ENCODE data around the gene TMEM80.
A peak's percentile ranks its signal among the peaks of the same experiment; 100 is the strongest.

The TMEM80 gene

DNA sequence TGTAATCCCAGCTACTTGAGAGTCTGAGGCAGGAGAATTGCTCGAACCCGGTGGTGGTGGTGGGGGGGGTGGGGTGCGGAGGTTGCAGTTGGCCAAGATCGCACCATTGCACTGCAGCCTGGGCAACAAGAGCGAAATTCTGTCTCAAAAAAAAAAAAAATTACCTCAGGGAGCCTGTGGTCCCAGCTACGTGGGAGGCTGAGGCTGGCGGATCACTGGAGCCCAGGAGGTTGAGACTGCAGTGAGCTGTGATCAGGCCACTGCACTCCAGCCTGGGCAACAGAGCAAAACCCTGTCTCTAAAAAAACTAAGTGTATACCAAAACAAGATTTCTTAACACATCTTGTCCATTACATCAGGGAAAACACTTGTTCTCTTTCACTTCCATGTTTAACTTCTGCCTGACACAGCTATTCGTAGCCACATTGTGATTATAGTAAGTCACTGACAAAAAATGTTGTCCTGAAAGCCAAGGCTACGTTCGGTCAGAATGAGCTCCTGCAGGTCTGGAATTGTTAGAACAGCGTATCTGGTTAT is 1.4 kb downstream of the TMEM80 start:
- ATAC-seq (ENCODE audit: low read depth) = peak; percentile 14
- H3K27me3 ChIP-seq (ENCODE audit: insufficient read depth, poor library complexity, severe bottlenecking) = no peaks in the 10 kb centered on the region
- DNase-seq (ENCODE audit: low spot score) = no peak
- H3K9me3 ChIP-seq (ENCODE audit: severe bottlenecking) = no peaks in the 10 kb centered on the region
- H3K4me1 ChIP-seq (ENCODE audit: insufficient read depth, poor library complexity, severe bottlenecking) = peaks cover 32% of the 10 kb centered on the region
- H3K36me3 ChIP-seq (ENCODE audit: low read depth) = peaks cover 5% of the 10 kb centered on the region; the same call in 1 of the 2 replicates
- H3K4me3 ChIP-seq (ENCODE audit: severe bottlenecking) = no peak overlapping the region
- TF ChIP-seq, protein P1, sequence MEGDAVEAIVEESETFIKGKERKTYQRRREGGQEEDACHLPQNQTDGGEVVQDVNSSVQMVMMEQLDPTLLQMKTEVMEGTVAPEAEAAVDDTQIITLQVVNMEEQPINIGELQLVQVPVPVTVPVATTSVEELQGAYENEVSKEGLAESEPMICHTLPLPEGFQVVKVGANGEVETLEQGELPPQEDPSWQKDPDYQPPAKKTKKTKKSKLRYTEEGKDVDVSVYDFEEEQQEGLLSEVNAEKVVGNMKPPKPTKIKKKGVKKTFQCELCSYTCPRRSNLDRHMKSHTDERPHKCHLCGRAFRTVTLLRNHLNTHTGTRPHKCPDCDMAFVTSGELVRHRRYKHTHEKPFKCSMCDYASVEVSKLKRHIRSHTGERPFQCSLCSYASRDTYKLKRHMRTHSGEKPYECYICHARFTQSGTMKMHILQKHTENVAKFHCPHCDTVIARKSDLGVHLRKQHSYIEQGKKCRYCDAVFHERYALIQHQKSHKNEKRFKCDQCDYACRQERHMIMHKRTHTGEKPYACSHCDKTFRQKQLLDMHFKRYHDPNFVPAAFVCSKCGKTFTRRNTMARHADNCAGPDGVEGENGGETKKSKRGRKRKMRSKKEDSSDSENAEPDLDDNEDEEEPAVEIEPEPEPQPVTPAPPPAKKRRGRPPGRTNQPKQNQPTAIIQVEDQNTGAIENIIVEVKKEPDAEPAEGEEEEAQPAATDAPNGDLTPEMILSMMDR (IDR thresholded peaks at IDR 0.05; ENCODE audit: poor library complexity, severe bottlenecking) = no peak
- peak overlapping the region; percentile 92 for H3K27ac ChIP-seq (ENCODE audit: poor library complexity, severe bottlenecking)

DNA sequence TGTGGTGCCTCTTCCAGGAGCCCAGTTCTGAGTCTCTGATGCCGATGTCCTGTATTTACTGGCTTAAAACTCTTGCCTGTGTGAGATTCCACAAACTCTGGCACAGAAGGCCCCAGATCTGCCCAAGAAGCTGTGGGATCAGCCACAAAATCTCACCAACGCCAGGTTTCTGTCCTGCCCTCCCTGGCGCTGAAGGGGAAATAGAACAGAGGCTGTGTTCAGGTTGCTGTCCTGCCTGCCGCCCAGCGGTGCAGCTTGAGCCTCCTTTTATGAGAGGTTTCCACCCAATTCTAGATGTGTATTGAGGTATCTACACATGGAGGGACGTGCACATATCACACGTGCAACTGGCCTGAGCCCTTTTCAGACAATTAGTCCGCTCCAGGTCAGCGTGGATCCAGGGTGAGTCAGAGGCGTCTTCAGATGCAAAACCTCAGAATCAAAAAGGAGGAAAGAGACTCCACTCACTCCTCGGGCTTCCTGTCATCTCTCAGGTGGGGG is 2.2 kb downstream of the TMEM80 start:
- peaks cover 36% of the 10 kb centered on the region for H3K4me1 ChIP-seq (ENCODE audit: insufficient read depth, poor library complexity, severe bottlenecking)
- peaks cover 7% of the 10 kb centered on the region; the same call in 1 of the 2 replicates for H3K36me3 ChIP-seq (ENCODE audit: low read depth)
- H3K27me3 ChIP-seq (ENCODE audit: insufficient read depth, poor library complexity, severe bottlenecking) = no peaks in the 10 kb centered on the region
- no peak for DNase-seq (ENCODE audit: low spot score)
- H3K27ac ChIP-seq (ENCODE audit: poor library complexity, severe bottlenecking) = peak overlapping the region; percentile 92
- TF ChIP-seq, protein P1 (IDR thresholded peaks at IDR 0.05; ENCODE audit: poor library complexity, severe bottlenecking) = no peak
- H3K9me3 ChIP-seq (ENCODE audit: severe bottlenecking) = no peaks in the 10 kb centered on the region
- H3K4me3 ChIP-seq (ENCODE audit: severe bottlenecking) = no peak overlapping the region
- 0 out of 3 replicates have a peak, but pooled peaks have one; percentile 3 for ATAC-seq (ENCODE audit: low read depth)

DNA sequence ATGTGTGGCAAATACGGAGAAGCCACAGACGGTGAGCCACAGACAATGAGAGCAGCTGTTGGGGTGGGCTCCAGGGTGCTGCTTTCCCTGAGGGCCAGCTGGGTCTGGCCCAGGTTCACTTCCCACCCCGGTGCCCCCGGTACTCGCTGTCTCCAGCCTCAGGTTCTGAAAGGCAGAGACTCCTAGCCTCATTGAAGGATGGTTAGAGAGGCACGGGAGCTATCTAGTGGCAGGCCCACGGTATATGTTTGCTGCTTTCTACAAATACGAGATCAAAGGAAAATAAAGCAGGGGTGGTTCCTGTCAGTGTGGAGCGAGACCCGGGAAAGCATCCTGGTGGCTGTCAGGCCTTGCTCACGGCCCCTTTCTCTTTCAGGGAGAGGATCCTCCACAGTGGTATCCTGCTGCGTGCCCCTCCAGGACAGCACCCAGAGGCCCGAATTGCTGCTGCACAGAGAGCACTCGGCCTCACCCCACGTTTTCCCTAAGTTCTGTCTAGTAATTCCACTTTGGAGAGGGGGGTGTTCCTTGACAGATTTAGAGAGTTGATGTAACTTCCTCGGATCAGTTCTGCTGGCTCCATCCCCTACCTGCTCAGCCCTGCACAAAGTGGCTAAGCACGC is 3.0 kb downstream of the TMEM80 start:
- DNase-seq (ENCODE audit: low spot score) (peak; percentile 34), ATAC-seq (ENCODE audit: low read depth) (no peak)
- Histone ChIP-seq H3K4me3 (ENCODE audit: severe bottlenecking) (no peak overlapping the region), H3K36me3 (ENCODE audit: low read depth) (peaks cover 7% of the 10 kb centered on the region; the same call in 1 of the 2 replicates), H3K4me1 (ENCODE audit: insufficient read depth, poor library complexity, severe bottlenecking) (peaks cover 34% of the 10 kb centered on the region), H3K27me3 (ENCODE audit: insufficient read depth, poor library complexity, severe bottlenecking) (no peaks in the 10 kb centered on the region), H3K9me3 (ENCODE audit: severe bottlenecking) (no peaks in the 10 kb centered on the region), H3K27ac (ENCODE audit: poor library complexity, severe bottlenecking) (peak overlapping the region; percentile 92)
- TF ChIP-seq, protein P1 (IDR thresholded peaks at IDR 0.05; ENCODE audit: poor library complexity, severe bottlenecking) = no peak

DNA sequence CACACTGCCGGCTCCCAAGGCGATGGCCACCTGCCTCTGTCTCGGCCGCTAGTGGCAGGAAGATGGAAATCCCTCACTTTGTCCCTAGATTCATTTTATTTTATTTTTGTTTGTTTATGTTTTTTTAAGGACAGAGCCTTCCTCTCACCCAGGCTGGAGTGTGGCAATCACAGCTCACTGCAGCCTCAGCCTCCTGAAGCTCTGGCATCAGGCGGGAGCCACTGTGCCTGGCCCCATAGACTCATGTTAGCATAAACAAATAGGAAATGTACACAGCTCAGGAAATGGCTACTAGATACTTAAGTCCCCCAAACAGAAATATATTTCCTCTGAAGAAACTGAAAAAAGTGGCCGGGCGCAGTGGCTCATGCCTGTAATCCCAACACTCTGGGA is 3.5 kb downstream of the TMEM80 start:
- Histone ChIP-seq H3K36me3 (ENCODE audit: low read depth) (peaks cover 7% of the 10 kb centered on the region; the same call in 1 of the 2 replicates), H3K4me3 (ENCODE audit: severe bottlenecking) (no peak overlapping the region), H3K27me3 (ENCODE audit: insufficient read depth, poor library complexity, severe bottlenecking) (no peaks in the 10 kb centered on the region), H3K4me1 (ENCODE audit: insufficient read depth, poor library complexity, severe bottlenecking) (peaks cover 29% of the 10 kb centered on the region), H3K9me3 (ENCODE audit: severe bottlenecking) (no peaks in the 10 kb centered on the region), H3K27ac (ENCODE audit: poor library complexity, severe bottlenecking) (peak overlapping the region; percentile 92)
- DNase-seq (ENCODE audit: low spot score) = no peak
- no peak for ATAC-seq (ENCODE audit: low read depth)
- TF ChIP-seq, protein P1 (IDR thresholded peaks at IDR 0.05; ENCODE audit: poor library complexity, severe bottlenecking) = no peak

DNA sequence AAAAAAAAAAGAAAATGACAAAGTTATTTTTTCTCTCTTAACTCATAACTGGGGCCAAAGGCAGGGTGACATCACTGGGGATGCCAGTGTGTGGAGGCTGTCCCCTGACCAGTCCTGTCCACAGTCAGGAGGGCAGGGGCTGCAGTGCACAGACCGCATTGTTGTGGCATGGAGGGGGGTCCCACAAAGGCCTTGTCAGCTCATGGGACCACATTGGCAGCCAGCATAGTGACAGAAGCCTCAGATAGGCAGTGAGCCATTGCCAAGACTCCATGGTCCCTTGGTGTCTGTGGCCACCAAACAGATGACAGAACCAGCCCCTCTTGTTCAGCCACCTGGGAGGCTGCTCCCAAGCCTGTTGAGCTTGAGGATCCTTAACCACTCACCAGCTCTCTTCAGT is 4.1 kb downstream of the TMEM80 start:
- H3K4me3 ChIP-seq (ENCODE audit: severe bottlenecking) = no peak overlapping the region
- H3K27me3 ChIP-seq (ENCODE audit: insufficient read depth, poor library complexity, severe bottlenecking) = no peaks in the 10 kb centered on the region
- no peak for DNase-seq (ENCODE audit: low spot score)
- no peak overlapping the region for H3K27ac ChIP-seq (ENCODE audit: poor library complexity, severe bottlenecking)
- H3K36me3 ChIP-seq (ENCODE audit: low read depth) = peaks cover 7% of the 10 kb centered on the region; the same call in 1 of the 2 replicates
- TF ChIP-seq, protein P1 (IDR thresholded peaks at IDR 0.05; ENCODE audit: poor library complexity, severe bottlenecking) = no peak
- H3K4me1 ChIP-seq (ENCODE audit: insufficient read depth, poor library complexity, severe bottlenecking) = peaks cover 31% of the 10 kb centered on the region
- no peaks in the 10 kb centered on the region for H3K9me3 ChIP-seq (ENCODE audit: severe bottlenecking)
- ATAC-seq (ENCODE audit: low read depth) = no peak

Data from RWPE2 (cell line).